GM18867 (cell line): ENCODE data around the gene GRIN3B.

Experiments used
- ATAC-seq: cut with Tn5 transposase; IDR thresholded peaks from one replicate; pipeline ENCODE4 v1.9.1; 2021; ENCODE audit warnings: mild to moderate bottlenecking, moderate library complexity; ENCODE audit not compliant: unreplicated experiment

GRIN3B gene

DNA sequence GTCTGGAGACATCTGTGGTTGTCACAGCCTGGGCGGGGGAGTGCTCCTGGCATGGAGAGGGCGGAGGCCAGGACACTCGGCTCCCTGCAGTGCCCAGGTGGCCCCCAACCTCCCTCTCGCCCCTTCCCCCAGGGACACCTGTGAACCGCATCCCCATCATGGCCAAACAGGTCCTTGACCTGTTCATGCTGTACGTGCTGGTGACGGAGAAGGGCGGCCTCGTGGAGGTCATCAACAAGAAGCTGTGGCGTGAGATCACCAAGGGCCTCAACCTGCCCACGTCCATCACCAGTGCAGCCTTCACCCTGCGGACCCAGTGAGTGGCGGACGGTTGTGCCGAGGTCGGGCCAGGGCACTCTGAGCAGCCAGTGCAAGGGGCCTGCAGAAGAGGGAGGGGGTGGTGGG is 36.1 kb upstream of the GRIN3B start:
- ATAC-seq = no peak

DNA sequence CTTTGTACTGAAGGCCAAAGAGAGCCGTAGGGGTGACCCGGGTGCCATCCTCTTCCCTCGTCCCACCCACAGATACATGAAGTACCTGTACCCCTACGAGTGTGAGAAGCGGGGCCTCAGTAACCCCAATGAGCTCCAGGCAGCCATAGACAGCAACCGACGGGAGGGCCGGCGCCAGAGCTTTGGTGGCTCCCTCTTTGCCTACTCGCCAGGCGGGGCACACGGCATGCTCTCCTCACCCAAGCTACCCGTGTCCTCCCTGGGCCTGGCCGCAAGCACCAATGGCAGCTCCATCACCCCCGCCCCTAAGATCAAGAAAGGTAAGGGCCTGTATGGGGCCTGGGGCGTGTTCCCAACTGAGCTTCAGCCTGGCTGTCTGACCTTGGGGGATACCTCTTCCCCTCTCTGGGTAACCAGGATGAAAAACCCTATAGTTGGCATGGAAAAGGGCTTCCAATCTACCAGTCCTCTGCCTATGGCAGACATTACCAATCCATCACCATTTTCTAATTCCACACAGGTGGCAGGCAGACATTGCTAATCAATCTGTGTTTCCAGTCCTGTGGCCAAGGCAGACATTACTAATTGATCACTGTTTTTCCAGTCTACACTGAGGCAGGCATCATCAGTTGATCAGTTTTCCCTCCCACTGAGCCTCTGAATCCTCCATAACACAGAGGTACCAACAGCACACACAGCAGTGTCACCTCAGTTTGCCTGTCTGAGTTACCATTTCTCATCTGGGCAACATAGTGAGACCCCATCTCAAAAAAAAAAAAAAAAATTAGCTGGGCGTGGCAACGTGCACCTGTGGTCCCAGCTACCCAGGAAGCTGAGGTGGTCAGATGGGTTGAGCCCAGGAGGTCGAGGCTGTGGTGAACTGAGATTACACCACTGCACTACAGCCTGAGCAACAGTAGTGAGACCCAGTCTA is 35.2 kb upstream of the GRIN3B start:
- ATAC-seq = no peak

DNA sequence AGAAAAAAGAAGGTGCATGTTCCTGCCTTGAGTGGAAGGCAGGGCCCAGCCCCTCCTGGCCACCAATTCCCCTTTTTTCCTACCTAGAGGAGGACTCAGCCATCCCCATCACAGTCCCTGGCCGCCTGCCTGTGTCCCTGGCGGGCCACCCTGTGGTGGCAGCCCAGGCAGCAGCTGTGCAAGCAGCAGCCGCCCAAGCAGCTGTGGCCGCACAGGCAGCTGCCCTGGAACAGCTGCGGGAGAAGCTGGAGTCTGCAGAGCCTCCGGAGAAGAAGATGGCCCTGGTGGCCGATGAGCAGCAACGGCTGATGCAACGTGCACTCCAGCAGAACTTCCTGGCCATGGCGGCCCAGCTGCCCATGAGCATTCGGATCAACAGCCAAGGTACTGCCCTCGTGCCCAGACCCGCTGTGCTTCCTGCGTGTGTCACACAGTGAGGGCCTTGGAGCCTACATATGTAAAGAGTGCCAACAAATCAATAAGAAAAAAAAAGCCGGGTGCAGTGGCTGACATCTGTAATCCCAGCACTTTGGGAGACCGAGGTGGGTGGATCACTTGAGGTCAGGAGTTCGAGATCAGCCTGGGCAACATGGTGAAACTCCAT is 33.6 kb upstream of the GRIN3B start:
- ATAC-seq = no peak

DNA sequence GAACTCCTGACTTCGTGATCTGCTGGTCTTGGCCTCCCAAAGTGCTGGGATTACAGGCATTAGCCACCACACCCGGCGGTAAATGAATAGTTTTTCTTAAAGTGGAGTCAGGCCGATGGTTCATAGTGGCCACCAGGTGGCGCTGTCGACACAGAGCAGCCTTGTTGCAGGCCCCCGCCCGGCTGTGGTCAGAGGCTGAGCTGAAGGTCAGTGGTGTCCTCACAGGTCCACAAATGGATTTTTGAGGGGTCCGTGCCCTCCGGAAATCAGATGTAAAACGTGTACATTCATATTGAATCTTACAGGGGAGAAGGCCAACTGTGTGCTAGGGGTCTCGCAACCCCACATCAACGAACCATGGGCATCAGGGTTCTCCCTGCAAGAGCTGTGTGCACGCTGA is 29.5 kb upstream of the GRIN3B start:
- ATAC-seq = no peak

DNA sequence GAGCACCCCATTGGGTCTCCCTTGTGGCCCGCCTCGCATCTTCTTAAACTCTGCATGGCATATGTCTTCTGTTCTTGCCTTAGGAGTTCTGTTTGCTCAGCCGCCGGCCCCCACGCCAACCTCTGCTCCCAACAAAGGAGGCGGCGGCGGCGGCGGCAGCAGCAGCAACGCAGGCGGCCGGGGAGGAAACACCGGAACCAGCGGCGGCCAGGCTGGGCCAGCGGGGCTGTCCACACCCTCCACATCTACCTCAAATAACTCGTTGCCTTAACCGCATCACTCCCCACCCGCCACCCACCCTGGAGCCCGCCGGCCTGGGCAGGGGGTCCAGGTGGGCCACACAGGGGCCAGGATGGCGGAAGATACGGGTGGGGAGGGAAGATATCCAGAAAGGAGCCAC is 28.4 kb upstream of the GRIN3B start:
- ATAC-seq = no peak

DNA sequence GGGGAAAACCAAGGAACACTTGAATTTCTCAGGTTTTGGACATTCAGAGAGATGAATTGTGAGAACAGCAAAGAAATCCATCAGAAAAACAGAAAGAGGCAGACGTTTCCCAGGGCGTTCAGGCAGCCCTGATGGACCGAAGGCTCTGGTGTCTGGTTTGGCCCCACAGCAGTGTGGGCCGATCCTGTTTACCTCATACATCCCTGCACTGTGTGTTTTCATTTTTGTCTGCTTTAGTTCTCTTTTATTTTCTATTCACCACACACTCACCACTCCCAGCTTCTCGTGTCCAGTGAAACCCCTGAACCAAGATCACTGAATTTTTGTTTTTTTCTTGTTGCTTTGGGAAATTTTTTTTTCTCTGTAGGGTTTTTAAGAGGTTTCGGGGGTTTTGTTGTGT is 27.9 kb upstream of the GRIN3B start:
- ATAC-seq = no peak

DNA sequence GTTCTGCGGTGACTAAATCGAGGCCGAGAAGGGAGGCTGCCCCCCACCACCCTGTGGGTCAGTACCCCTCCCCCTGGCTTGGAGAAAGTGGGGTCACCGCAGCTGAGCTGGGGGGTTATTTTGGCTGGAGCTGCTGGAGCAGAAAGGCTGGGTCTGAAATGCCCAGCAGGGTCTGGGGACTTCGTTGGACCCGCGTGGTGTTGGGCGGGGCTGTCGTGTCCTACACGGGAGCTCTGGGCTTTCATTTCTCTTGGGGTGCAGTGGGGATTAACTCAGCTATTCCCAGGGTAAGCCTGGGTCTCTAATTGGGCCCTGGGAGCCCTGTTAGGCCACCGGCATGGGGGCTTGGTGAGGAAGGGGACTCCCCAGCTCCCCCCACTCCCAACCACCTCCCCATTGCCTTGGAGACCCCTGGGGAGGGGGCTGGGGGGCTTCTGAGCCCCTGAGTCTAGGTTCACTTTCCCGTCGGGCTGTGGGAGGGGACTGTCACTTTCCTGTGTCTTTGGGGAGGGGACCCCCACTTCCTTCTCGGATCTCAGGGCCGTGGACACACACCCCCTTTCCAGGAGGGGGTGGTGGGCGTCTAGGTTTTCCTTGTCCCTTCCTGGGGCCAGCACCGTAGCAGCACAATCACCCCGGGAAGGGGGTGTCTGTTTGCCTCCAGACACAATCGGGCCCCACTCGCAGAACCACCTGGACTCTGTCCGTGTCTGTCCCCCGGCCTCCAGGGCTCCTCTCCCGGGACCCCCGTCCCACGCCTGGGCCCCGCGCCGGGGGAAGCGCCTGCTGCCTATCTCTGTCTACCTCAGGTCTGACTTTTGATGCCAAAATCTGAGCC is 26.3 kb upstream of the GRIN3B start:
- ATAC-seq = no peak

DNA sequence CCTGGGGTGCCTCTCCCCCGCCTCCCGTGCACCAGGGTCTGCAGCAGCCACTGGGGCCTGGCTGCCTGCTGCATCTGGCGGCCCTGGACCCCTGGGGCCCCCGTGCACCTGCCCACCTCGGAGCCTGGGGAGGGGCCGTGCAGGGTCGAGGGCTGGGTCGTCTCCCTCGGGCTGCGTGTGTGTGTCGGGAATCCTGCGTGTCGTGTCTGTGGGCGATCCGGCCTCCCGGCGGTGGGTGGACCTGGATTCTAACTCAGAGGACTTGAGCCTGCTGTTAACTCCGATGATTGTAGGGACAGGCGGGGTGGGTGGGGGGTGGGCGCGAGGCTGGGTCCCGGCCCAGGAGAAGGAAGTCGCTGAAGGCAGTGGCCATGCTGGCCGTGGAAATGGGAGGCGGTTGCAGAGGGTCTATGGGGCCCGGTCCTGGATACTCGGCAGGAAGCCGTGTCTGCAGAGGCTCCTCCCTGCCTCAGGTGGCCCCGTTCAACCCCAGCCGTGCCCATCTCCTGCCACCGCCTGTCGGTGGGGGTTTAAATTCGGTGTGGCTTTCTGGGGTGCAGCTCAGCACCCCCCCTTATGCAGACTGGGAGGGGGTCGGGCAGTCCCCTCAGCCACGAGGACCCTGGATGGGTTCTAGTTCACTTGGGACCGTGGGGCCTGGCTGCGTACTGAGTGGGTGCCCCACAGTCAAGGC is 25.5 kb upstream of the GRIN3B start:
- ATAC-seq = no peak

DNA sequence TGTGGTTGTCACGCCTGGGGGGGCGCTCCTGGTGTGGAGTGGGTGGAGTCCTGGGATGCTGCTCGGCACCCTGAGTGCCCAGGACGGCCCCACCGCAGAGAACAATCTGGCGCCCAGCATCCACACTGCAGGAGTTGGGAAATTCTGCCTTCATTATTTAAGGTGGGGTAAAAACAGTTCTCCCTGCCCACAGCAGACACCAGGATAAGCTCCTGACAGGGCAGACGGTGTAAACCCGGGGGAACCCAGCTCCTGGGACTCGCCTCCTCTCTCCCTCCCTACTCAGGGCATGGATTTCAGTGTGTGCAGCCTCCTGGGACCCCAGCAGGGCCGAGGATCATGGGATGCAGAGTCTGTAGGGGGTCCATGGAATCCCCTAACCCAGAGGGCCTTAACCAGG is 23.7 kb upstream of the GRIN3B start:
- no peak for ATAC-seq

DNA sequence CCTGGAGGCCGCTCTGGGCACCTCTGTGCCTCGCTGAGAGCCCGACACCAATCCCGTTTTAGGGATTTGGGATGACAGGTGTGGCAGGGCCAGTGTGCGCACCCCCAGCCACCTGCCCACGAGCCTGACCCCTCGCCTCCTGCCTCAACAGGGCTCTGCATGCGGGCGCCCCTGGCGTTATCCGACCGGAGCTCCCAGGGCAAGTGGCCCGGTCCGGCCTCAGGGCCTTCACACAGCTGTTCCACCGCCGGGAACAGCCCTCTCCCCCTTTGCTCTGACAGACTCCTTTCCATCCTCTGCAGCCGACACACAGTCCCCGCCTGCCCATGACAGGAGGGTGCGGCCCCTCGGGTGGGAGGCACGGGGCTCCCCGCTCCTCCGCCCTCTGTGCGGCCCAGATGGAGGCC is 23.2 kb upstream of the GRIN3B start:
- no peak for ATAC-seq

DNA sequence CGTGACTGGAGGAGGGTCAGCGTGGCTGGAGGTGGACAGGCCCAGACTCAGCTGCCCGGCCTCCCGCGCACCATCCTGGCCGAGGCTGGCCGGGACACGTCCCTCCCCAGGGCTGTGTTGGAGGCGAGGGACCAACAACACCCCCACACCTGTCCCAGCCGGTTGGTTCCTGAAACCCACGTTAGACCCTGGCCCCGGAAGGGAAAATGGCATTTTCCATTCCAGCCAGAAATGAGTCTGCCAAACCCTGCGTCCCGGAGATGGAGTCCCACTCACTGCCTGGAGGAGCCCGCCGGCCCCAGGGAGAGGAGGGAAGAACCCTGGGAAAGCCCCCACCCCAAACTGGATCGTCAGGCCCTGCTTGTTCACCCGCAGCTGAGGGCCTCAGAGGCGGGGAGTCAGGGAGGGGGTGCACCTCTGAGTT is 20.9 kb upstream of the GRIN3B start:
- no peak for ATAC-seq

DNA sequence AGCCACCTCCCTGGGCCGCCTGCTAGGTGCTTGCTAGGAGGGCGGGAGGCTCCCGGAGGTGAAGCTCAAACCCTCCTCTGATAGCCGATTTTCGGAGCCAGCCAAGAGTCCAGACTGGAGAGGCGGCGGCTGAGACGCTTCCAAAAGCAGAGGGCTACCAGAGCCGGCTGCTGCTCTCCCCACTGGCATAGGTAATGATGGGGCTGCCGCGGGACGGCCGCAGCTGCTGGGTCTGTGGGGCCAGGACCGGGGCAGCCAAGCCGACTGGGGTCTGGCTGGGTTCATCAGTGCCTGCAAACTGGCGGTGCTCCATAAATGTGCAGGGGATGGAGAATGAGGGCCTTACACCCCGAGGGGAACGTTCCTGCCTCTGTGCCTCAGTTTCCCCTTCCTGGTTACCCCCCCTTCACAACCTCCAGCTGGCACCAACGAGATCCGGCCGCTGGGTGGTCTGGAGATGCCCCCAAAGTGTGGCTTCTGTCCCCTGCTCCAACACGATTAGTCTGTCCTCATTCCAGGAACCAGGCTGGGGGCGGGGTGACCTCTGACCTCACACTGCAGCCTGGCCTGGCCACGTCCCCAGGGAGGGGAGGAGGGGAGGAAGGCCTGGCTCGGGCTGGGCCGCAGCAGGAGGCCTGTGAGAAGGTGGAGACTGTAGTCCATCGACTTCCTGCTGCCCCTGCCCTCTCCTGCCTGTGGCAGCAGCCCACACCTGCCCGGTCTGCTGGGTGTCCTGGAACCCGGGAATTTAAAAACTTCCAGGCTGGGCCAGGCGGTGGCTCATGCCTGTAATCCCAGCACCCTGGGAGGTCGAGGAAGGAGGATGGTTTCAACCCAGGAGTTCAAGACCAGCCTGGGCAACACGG is 19.9 kb upstream of the GRIN3B start:
- ATAC-seq = no peak

DNA sequence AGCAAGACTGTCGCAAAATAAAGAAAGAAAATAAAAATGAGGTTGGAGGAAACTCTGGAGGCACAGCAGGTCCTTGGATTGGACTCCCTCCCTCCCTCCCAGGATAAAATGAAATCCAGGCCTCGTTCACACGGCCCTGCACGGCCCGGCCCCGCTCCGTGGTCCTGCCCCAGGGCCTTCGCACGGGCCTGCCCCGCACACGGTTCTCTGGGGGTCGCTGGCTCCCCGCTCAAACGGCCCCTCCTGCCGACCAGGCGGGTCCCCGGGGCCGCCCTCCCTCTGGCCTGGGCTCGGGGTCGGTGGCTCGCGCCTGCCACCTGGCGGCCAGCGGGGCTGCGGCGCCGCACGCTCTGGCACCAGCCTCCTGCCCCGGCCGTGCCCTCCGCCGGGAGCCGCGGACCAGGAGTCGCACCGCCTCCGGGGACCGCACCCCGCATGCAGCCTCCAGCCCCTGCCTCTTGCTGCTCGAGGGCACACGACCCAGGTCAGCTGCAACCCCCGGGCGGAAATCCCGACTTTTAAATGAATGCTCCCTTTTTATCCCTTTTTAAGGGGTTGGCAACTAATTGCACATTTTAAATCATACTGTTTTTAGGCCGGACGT is 17.6 kb upstream of the GRIN3B start:
- no peak for ATAC-seq

DNA sequence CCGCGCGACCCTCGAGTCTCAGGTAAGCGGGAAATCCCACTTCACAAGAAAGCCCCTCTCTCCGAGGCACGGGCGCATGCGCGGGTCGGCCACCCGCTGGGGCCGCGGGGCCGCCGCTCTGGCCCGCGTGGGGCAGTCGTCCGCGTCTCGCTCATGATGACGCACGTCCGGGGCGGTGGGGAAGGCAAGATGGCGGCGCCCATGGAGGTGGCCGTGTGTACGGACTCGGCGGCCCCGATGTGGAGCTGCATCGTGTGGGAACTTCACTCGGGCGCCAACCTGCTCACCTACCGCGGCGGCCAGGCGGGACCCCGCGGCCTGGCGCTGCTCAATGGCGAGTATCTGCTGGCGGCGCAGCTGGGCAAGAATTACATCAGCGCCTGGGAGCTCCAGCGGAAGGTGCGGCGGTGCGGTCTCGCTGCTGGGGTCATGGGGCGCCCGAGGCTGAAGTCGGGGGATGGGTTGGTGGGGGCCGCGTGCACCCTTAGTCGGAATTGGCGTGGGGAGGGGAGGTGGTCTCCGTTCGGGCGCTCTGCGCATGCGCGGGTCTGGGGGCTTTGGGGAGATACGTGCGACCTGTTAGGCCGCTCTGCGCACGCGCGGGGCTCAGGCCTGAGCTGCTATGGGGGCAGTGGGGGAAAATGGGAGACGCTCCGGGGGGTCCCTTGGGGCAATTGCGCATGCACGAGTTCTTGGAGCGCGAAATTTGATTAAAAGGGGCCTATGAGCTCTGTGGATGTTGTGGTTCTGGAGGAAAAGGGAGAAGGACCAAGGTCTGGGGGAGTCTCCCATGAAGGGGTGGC is 15.9 kb upstream of the GRIN3B start, which contains the start of gene WDR18:
WDR18 (plus strand) TSS at position 181 of the 803 bp plus-strand sequence; CDS start at position 190, 9 bp downstream.
- ATAC-seq = peak; percentile 79

DNA sequence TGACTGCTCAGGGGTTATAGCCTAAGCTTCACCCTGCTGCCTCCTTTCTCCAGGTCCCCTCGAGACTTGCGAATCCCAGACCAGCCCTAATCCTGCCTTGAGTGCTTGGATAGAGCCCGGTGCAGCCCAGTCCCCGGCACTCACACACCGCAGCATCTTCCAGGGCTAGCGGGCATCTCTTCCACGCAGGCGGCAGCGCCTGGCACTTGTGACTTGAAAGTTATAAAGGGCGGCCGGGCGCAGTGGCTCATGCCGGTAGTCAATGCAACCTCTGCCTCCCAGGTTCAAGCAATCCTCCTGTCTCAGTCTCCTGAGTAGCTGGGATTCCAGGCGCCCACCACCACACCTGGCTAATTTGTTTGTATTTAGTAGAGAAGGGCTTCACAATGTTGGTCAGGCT is 14.1 kb upstream of the GRIN3B start:
- ATAC-seq = no peak

DNA sequence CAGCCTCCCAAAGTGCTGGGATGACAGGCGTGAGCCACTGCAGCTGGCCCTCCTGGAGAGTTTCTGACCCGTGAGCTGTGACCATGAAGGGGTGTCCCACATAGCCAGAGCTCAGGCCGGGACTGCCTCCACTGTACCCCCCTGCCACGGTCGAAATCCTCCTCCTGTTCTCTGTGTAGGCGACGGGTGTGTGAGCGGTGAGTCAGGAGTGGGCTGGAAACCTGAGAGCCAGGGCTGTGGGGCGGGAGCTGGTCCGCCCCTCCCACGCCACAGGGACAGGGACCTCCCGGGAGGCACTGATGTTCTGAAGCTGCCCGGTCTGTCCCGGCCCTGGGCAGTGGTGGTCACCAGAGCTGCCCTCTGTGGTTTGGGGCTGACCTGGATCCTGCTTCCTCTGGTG is 12.1 kb upstream of the GRIN3B start:
- ATAC-seq = no peak

DNA sequence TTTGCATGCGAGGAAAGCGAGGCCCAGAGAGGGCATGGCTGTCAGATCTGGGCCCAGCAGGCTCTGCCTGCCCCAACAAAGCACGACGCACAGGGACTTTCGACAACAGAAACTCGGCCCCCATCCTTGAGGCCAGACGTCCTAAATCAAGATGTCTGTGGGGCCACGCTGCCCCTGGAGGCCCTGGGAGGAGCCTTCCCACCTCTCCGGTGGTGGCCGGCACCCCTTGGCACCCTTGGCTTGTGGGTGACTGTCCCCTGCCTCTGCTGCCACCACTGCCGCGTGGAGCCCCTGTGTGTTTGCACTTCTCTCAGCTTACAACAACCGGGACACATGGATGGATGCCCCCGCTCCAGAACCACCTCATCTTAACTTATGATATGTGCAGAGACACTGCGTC is 11.7 kb upstream of the GRIN3B start:
- ATAC-seq = no peak

DNA sequence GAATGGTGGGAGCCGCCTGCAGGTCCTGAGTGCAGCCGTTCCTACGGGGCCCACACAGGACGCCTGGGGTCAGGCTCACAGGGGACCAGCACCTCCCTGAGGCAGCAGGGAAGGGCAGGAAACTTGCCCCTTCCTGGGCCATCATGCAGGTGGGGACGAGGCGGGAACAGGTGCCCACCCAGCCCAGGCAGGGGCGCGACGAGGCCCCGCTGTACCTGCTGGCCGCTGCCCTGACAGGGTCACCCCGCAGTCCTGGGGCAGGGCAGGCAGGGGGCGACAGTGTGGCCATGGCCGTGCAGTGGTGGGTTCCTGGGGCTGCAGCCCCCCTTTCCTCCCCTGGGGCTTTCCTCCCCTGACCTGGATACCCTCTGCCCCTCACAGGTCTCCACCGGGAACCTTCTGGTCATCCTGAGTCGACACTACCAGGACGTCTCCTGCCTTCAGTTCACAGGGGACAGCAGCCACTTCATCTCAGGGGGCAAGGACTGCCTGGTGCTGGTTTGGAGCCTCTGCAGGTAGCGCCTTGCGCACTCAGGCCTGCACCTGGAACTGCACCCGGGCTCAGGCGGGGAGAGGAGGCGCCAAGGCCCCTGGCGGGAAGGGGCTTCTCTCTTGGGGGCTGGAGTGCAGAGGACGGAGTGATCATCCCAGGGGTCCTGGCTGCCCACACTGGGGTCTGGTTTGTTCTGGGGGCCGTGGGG is 10.7 kb upstream of the GRIN3B start:
- no peak for ATAC-seq
